PC-3 (cell line): ENCODE data around the gene F12.
"Not testable (repeated sequence)": the region's sequence is repeated elsewhere in the genome, so short reads cannot be mapped to it uniquely, and the experiment has no call there.

Experiments
- CTCF ChIP-seq: fragments of 300-600 bp; sonication (generic); conservative IDR thresholded peaks from 2 replicates; pipeline ENCODE4 v1.5.1; 2017; ENCODE audit warnings: antibody characterized with exemption, low read depth, mild to moderate bottlenecking, low read length
- EZH2 ChIP-seq: fragments of 300-600 bp; sonication (generic); IDR thresholded peaks from one replicate; pipeline ENCODE4 v1.6.1; 2017; ENCODE audit warnings: antibody characterized with exemption, mild to moderate bottlenecking, low read length; ENCODE audit not compliant: unreplicated experiment

GRCh38 chr5:177420472-177420871, 11.1 kb upstream of the F12 start:
- TF ChIP-seq CTCF, EZH2: not testable (repeated sequence)
